Cardiac fibroblast (primary cell): Measurements from ENCODE around the gene SPACA5B.
"Not testable (repeated sequence)": the region's sequence is repeated elsewhere in the genome, so short reads cannot be mapped to it uniquely, and the experiment has no call there.

ENCODE experiments used
- DNase-seq, 2 donors: peaks; one replicate each; pipeline versions ENCODE4 v3.0.0 to v3.0.0-alpha.2; 2010; ENCODE audit warnings: low read depth in 2 of 2
- H3K4me3 ChIP-seq, 2 donors: replicated peaks in 1 of 2; 1 replicate in 1 of 2; 2 replicates in 1 of 2; pipeline ENCODE4 v1.5.1; 2011; ENCODE audit warnings: low read depth in 2 of 2, low read length in 2 of 2, mild to moderate bottlenecking in 2 of 2, moderate library complexity in 1 of 2
- TF ChIP-seq, protein P1 (sequence below): IDR thresholded peaks from one replicate; pipeline ENCODE4 v1.5.1; 2011; ENCODE audit warnings: low read depth, mild to moderate bottlenecking, low read length, inconsistent platforms

SPACA5B gene

DNA sequence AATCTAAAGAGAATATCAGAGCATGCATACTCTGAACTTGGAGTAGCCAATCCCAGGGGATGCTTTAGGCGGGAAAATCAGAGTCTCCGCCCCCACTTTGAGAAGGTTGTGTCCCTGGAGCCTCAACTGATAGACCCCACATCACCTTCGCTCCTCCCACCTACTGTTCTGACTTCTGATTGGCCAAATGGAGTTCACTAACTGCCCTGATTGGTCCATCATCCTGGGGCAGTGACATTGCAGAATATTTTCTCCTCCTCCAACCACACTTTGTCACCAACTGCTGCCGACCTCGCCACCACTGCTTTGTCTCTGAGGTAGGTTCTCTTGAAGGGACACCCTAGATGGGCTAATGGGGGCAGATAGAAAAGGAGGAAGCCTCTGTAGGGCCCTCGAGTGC is 22.7 kb upstream of the SPACA5B start:
- DNase-seq: no peak
- TF ChIP-seq, protein P1, sequence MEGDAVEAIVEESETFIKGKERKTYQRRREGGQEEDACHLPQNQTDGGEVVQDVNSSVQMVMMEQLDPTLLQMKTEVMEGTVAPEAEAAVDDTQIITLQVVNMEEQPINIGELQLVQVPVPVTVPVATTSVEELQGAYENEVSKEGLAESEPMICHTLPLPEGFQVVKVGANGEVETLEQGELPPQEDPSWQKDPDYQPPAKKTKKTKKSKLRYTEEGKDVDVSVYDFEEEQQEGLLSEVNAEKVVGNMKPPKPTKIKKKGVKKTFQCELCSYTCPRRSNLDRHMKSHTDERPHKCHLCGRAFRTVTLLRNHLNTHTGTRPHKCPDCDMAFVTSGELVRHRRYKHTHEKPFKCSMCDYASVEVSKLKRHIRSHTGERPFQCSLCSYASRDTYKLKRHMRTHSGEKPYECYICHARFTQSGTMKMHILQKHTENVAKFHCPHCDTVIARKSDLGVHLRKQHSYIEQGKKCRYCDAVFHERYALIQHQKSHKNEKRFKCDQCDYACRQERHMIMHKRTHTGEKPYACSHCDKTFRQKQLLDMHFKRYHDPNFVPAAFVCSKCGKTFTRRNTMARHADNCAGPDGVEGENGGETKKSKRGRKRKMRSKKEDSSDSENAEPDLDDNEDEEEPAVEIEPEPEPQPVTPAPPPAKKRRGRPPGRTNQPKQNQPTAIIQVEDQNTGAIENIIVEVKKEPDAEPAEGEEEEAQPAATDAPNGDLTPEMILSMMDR: no peak
- H3K4me3 ChIP-seq: no peak overlapping the region

DNA sequence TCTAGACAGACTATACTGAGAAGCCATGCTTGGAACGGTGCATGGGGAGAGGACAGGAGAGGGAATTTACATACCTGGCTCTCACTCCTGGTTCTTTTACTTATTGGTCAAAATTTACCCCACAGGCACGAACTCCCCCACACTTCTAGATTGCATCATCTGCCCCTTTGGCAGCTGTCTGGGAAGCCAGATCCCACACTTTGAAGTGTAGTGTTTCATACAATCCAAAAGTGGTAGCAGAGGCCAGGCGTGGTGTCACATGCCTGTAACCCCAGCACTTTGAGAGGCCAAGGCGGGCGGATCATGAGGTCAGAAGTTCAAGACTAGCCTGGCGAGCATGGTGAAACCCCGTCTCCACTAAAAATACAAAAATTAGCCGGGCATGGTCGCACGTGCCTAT is 5.1 kb upstream of the SPACA5B start:
- not testable (repeated sequence) for H3K4me3 ChIP-seq, DNase-seq

DNA sequence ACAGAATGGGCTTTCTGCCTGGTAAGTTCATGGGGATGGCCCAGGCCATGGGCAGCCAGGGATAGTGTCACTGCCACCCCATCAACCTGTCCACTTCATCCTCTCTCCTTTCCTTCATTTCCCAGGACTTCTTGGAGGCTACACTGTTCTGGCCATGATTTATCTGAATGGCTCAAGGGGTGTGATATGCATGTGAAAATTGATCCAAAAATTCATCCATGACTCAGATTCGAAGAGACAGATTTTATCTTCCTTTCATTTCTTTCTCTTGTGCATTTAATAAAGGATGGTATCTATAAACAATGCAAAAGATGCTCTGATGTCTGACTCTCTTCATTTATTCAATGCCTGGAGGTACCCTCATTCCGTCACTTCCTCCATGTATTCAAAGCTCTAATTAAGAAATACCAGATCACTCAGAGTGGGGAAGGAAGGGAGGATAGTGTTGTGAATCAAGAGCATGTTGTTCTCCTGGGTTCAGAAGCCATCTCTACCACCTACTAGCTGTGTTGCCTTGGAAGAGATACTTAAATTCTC is 1.9 kb downstream of the SPACA5B start:
- H3K4me3 ChIP-seq, DNase-seq: not testable (repeated sequence)

DNA sequence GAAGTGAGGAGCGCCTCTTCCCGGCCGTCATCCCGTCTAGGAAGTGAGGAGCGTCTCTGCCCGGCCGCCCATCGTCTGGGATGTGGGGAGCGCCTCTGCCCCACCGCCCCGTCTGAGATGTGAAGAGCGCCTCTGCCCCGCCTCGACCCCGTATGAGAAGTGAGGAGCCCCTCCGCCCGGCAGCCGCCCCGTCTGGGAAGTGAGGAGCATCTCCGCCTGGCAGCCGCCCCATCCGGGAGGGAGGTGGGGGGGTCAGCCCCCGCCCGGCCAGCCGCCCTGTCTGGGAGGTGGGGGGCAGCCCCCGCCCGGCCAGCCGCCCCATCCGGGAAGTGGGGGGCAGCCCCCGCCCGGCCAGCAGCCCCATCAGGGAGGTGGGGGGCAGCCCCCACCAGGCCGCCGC is 8.7 kb downstream of the SPACA5B start:
- not testable (repeated sequence) for H3K4me3 ChIP-seq, DNase-seq

DNA sequence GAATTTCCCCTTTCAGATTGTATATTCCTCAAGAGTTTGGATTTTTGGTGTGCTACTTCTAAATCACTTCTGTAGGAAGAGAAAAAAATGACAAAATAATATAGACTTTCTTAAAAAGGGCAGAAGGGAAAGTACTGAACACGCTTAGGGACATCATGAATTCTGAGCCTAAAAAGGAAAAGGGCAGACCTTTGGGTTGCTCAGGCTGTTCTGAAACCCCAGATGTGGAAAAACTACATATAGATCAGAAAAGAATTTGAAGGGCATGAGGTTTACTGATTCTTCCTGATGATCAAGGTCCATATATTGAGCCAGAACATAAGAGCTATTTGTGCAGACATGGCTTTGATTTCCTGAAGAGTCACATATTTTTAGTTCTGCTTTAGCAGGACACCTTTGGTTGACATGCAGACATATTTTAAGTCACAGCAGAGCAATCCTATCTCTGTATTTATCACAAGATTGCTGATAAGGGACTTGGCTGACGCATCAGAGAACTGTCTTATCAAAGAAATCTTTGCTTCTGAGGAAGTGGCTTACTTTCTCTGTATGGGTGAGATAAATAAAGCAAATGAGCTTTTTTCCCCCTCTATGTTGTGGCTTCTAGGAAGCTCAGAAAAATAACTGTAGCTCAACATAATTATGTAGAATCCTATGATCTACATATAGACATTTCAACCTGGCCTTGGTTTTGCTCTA is 11.5 kb downstream of the SPACA5B start:
- not testable (repeated sequence) for H3K4me3 ChIP-seq, DNase-seq

DNA sequence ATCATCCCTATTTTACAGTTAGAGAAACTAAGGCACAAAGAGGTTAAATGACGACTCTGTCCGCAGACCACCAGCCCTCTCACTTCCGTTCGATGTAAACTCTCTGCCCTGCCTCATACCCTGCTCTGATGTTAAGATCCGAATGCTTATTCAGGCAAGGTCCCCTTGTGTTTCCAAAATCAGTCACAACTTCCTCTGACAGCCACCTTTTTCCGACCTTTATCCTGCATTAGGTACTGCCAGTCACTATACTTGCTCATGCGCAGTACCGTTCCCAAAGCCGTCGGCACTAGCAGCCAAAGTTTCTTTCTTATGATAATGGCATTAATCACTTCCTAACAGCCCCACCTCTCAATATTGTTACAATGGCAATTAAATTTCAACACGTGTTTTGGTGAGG is 12.3 kb downstream of the SPACA5B start:
- DNase-seq, H3K4me3 ChIP-seq: not testable (repeated sequence)

DNA sequence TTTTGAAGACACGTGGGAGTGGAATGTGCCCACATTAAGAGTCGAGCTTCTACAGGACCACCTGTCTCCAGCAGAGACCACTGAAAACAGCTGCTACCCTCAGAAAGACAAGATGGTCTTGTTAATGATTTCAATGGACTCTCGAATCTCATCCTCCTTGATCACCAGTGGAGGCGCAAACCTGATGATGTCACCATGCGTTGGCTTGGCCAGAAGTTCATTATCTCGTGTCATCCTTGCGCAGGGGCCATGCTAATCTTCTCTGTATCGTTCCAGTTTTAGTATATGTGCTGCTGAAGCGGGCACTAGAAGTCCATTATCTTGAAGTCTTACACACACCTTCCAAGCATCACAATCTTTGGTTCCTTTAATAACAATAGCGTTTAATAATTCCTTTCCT is 23.3 kb downstream of the SPACA5B start:
- H3K4me3 ChIP-seq: no peak overlapping the region
- no peak for DNase-seq
- TF ChIP-seq, protein P1: no peak

DNA sequence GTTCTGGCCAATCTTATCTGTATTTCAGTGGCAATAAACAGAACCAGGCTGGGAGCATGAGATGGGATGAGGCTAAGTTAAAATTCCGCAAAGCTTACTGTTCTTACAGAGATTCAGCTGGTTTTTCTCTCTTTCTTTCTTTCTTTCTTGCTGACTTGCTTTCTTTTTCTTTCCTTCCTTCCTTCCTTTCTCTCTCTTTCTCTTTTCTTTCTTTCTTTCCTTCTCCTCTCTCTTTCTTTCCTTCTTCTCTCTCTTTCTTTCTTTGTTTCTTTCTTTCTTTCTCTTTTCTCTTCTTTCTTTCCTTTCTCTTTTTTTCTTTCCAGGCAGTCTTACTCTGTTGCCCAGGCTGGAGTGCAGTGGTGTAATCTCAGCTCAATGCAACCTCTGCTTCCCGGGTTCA is 24.4 kb downstream of the SPACA5B start:
- TF ChIP-seq, protein P1: no peak
- no peak overlapping the region for H3K4me3 ChIP-seq
- no peak for DNase-seq

DNA sequence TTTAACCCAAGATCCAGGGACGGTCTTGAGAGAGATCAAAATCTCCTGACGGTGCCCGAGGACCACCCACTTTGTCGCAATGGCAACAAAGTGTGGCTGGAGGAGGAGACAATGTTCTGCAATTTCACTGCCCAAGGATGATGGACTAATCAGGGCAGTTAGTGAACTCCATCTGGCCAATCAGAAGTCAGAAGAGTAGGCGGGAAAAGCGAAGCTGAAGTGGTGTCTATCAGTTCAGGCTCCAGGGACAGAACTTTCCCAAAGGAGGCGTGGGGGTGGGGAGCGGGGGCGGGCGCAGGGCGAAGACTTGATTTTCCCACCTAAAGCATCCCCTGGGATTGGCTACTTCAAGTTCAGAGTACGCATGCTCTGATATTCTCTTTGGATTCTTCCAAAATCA is 25.6 kb downstream of the SPACA5B start:
- H3K4me3 ChIP-seq: no peak overlapping the region
- no peak for DNase-seq
- TF ChIP-seq, protein P1: no peak
